Common myeloid progenitor, CD34-positive (primary cell): ENCODE measurements around the gene CLDN4. TPM values are rescaled to one million over a fixed set of nuclear protein-coding genes. Genes with fewer than 3 reads are reported as not detected.
"Not testable (repeated sequence)": the region's sequence is repeated elsewhere in the genome, so short reads cannot be mapped to it uniquely, and the experiment has no call there.

ENCODE experiments used
- CTCF ChIA-PET: fragments of 350-600 bp; sonication (Branson Sonifier 250); formaldehyde crosslinking; loops from one replicate; lab custom pipeline; 2021; ENCODE audit warnings: antibody characterized with exemption; lab: Charles Lee
- POLR2A ChIA-PET: fragments of 350-600 bp; sonication (Branson Sonifier 250); formaldehyde crosslinking; loops from one replicate; lab custom pipeline; 2021; ENCODE audit warnings: antibody characterized with exemption; lab: Charles Lee
- DNase-seq, 3 donors: peaks; one replicate each; pipeline versions ENCODE4 v3.0.0 to v3.0.0-alpha.2; 2013
- H3K27ac ChIP-seq, 2 experiments: 1 replicate in 1 of 2; 2 replicates in 1 of 2; pipeline ENCODE4 v1.7.0; 2013; ENCODE audit warnings: inconsistent platforms in 2 of 2, low read length in 2 of 2, mild to moderate bottlenecking in 2 of 2, low read depth in 1 of 2, moderate library complexity in 1 of 2; ENCODE audit not compliant: severe bottlenecking in 2 of 2, insufficient read depth in 1 of 2, poor library complexity in 1 of 2
- H3K27me3 ChIP-seq, 5 experiments: replicated peaks in 2 of 5; 1 replicate in 3 of 5; 2 replicates in 2 of 5; pipeline versions ENCODE4 v1.6.1 to v1.7.0; 2013; ENCODE audit warnings: low read length in 4 of 5, mild to moderate bottlenecking in 2 of 5, moderate library complexity in 2 of 5, inconsistent platforms in 1 of 5; ENCODE audit not compliant: insufficient read depth in 5 of 5, control insufficient read depth in 4 of 5
- H3K36me3 ChIP-seq, 4 experiments: 1 replicate in 2 of 4; 2 replicates in 2 of 4; pipeline versions ENCODE4 v1.6.1 to v1.7.0; 2013; ENCODE audit warnings: low read length in 3 of 4, control low read depth in 1 of 4, mild to moderate bottlenecking in 1 of 4; ENCODE audit not compliant: control insufficient read depth in 4 of 4, insufficient read depth in 4 of 4
- H3K4me1 ChIP-seq, 4 experiments: 1 replicate in 3 of 4; 2 replicates in 1 of 4; pipeline versions ENCODE4 v1.6.1 to v1.7.1; 2013; ENCODE audit warnings: low read length in 3 of 4, mild to moderate bottlenecking in 3 of 4, control low read depth in 1 of 4, inconsistent platforms in 1 of 4, moderate library complexity in 1 of 4; ENCODE audit not compliant: control insufficient read depth in 4 of 4, insufficient read depth in 4 of 4; ENCODE audit errors: control extremely low read depth in 1 of 4
- H3K4me3 ChIP-seq, 7 experiments: 1 replicate in 4 of 7; 2 replicates in 3 of 7; pipeline versions ENCODE4 v1.5.1 to v1.7.0; 2013; ENCODE audit warnings: mild to moderate bottlenecking in 7 of 7, low read length in 6 of 7, moderate library complexity in 6 of 7, inconsistent platforms in 2 of 7, low read depth in 2 of 7, control low read depth in 1 of 7; ENCODE audit not compliant: insufficient read depth in 4 of 7, control insufficient read depth in 1 of 7; ENCODE audit errors: extremely low read depth in 1 of 7
- H3K9me3 ChIP-seq, 5 experiments: 1 replicate in 4 of 5; 2 replicates in 1 of 5; pipeline versions ENCODE4 v1.6.1 to v1.7.1; 2013; ENCODE audit warnings: low read length in 4 of 5, mild to moderate bottlenecking in 2 of 5, inconsistent platforms in 1 of 5, low read depth in 1 of 5, moderate library complexity in 1 of 5; ENCODE audit not compliant: control insufficient read depth in 4 of 5, insufficient read depth in 2 of 5; ENCODE audit errors: control extremely low read depth in 1 of 5
- WGBS: methylation state at CpG from one replicate; pipeline ENCODE4 v1.1.5; 2013; ENCODE audit not compliant: insufficient coverage; 5-methylcytosine and 5-hydroxymethylcytosine counted together
- polyA plus RNA-seq: library from polyadenylated mRNA; unstranded; fragments of 120-200 nt; gene quantifications from one replicate; pipeline ENCODE4 v1.2.1, GENCODE V29; 2013

CLDN4 gene
- polyA plus RNA-seq = 0.04 TPM

GRCh38 chr7:73830681-73831583 lies at the start of gene CLDN4:
Gene CLDN4 (plus strand): TSS chr7:73830996. CDS start chr7:73831202, 206 bp downstream.
- H3K27me3 ChIP-seq = peaks cover 0 to 8% (median 2%) of the 10 kb centered on the region in 5 experiments
- CTCF ChIA-PET = interaction anchor here (1.4 to 3.3 kb wide), 2 partner anchors 11 to 24 kb away, joined by 4 to 14 read pairs; partner anchors contain the start of gene METTL27
- H3K4me3 ChIP-seq = no peak within 1 kb of the TSS
- H3K27ac ChIP-seq = no peak within 1 kb of the TSS
- H3K36me3 ChIP-seq = no peaks in the 10 kb centered on the region
- DNase-seq = no peak
- no peaks in the 10 kb centered on the region for H3K9me3 ChIP-seq
- WGBS = 94% methylated on average over 36 of the region's 42 CpGs
- POLR2A ChIA-PET = interaction anchor here (0.6 kb wide), 1 partner anchor 372 kb away, joined by 3 read pairs; no protein-coding TSS in a partner anchor
- peaks cover 5 to 36% (median 29%) of the 10 kb centered on the region in 4 experiments for H3K4me1 ChIP-seq

GRCh38 chr7:73786588-73786987 lies 44.2 kb upstream of the CLDN4 start:
- no peak for DNase-seq
- Histone ChIP-seq H3K4me1 (peaks cover 0 to 2% (median 0%) of the 10 kb centered on the region in 4 experiments), H3K4me3 (no peak overlapping the region), H3K36me3 (no peaks in the 10 kb centered on the region), H3K27ac (no peak overlapping the region), H3K27me3 (no peaks in the 10 kb centered on the region), H3K9me3 (peaks cover 0 to 8% (median 1%) of the 10 kb centered on the region in 5 experiments)
- no CpG with 5 or more reads among the region's 1 CpG for WGBS
- ChIA-PET POLR2A (no interaction called here), CTCF (no interaction called here)

GRCh38 chr7:73787786-73788048 lies 43.1 kb upstream of the CLDN4 start:
- CTCF ChIA-PET, H3K9me3 ChIP-seq, H3K27ac ChIP-seq, H3K4me3 ChIP-seq, DNase-seq, POLR2A ChIA-PET, H3K36me3 ChIP-seq, H3K27me3 ChIP-seq, H3K4me1 ChIP-seq: not testable (repeated sequence)
- no CpG with 5 or more reads among the region's 1 CpG for WGBS

- Histone ChIP-seq H3K4me1 (peaks cover 0 to 11% (median 0%) of the 10 kb centered on the region in 4 experiments), H3K4me3 (no peak overlapping the region), H3K27me3 (peaks cover 0 to 2% (median 0%) of the 10 kb centered on the region in 5 experiments), H3K9me3 (peaks cover 0 to 8% (median 0%) of the 10 kb centered on the region in 5 experiments), H3K27ac (no peak overlapping the region), H3K36me3 (no peaks in the 10 kb centered on the region)
- no peak for DNase-seq
- no CpG with 5 or more reads among the region's 4 CpGs for WGBS
- ChIA-PET CTCF (no interaction called here), POLR2A (no interaction called here)
Measured at GRCh38 chr7:73789051-73789450, 41.7 kb upstream of the CLDN4 start.

- H3K36me3 ChIP-seq, H3K4me3 ChIP-seq, POLR2A ChIA-PET, H3K9me3 ChIP-seq, DNase-seq, H3K27ac ChIP-seq, H3K27me3 ChIP-seq: not testable (repeated sequence)
- H3K4me1 ChIP-seq = peaks cover 0 to 15% (median 0%) of the 10 kb centered on the region in 4 experiments
- WGBS = 100% methylated on average over 6 of the region's 7 CpGs
- CTCF ChIA-PET = interaction anchor here (0.6 kb wide), 1 partner anchor 85 kb away, joined by 3 read pairs; no protein-coding TSS in a partner anchor
Measured at GRCh38 chr7:73791170-73791690, 39.6 kb upstream of the CLDN4 start.

GRCh38 chr7:73795188-73795587 lies 35.6 kb upstream of the CLDN4 start:
- DNase-seq, H3K4me3 ChIP-seq, H3K9me3 ChIP-seq, H3K27me3 ChIP-seq, POLR2A ChIA-PET, H3K27ac ChIP-seq, H3K36me3 ChIP-seq: not testable (repeated sequence)
- CTCF ChIA-PET = interaction anchor here (2.3 kb wide), 1 partner anchor 60 kb away, joined by 6 read pairs; no protein-coding TSS in a partner anchor
- peaks cover 0 to 15% (median 0%) of the 10 kb centered on the region in 4 experiments for H3K4me1 ChIP-seq

GRCh38 chr7:73796656-73797055 lies 34.1 kb upstream of the CLDN4 start:
- DNase-seq, H3K27me3 ChIP-seq, H3K27ac ChIP-seq, H3K4me3 ChIP-seq, H3K36me3 ChIP-seq, H3K9me3 ChIP-seq, POLR2A ChIA-PET: not testable (repeated sequence)
- CTCF ChIA-PET = interaction anchor here (2.3 kb wide), 1 partner anchor 58 kb away, joined by 6 read pairs; no protein-coding TSS in a partner anchor
- WGBS = no CpG with 5 or more reads among the region's 6 CpGs
- peaks cover 0 to 15% (median 0%) of the 10 kb centered on the region in 4 experiments for H3K4me1 ChIP-seq
